K562 (cell line): ENCODE results near the gene GABPB1. TPM values are rescaled to one million over a fixed set of nuclear protein-coding genes. Genes with fewer than 3 reads are reported as not detected.

Experiments
- BCL6 ChIP-seq: fragments of 250-450 bp; sonication (Bioruptor Pico); IDR thresholded peaks from 2 replicates; pipeline ENCODE4 v1.4.0; 2020
- BRD4 ChIP-seq: fragments of 200-600 bp; sonication (generic); IDR thresholded peaks from 2 replicates; pipeline ENCODE4 v1.6.1; 2017; ENCODE audit warnings: inconsistent platforms
- CHD2 ChIP-seq: IDR thresholded peaks from 2 replicates; pipeline ENCODE4 v1.6.1; 2011; ENCODE audit warnings: low read depth, low read length
- E2F6 ChIP-seq, 2 experiments: IDR thresholded peaks; 2 replicates each; pipeline ENCODE4 v1.6.1; 2011; ENCODE audit warnings: borderline replicate concordance in 1 of 2, control low read depth in 1 of 2, low read depth in 1 of 2, low read length in 1 of 2, mild to moderate bottlenecking in 1 of 2, mixed read lengths in 1 of 2, moderate library complexity in 1 of 2; ENCODE audit not compliant: insufficient read depth in 1 of 2, insufficient read length in 1 of 2, poor library complexity in 1 of 2, severe bottlenecking in 1 of 2; ENCODE audit errors: extremely low read depth in 1 of 2
- ETV5 ChIP-seq: sonication (generic); formaldehyde crosslinking; IDR thresholded peaks from 2 replicates; pipeline ENCODE4 v1.4.0; 2020; ENCODE audit warnings: low read depth, mild to moderate bottlenecking, missing genetic modification reagents
- LCOR ChIP-seq: sonication (generic); formaldehyde crosslinking; IDR thresholded peaks from 2 replicates; pipeline ENCODE4 v1.8.0; 2022; ENCODE audit warnings: mild to moderate bottlenecking, missing genetic modification reagents
- RBBP5 ChIP-seq: fragments of 200-600 bp; sonication (generic); IDR thresholded peaks from 2 replicates; pipeline ENCODE4 v1.6.1; 2012; ENCODE audit warnings: borderline replicate concordance, mild to moderate bottlenecking, low read length, control low read depth, inconsistent platforms; ENCODE audit not compliant: insufficient read depth, poor library complexity, severe bottlenecking
- TAF7 ChIP-seq: fragments of 450-650 bp; IDR thresholded peaks from 2 replicates; pipeline ENCODE4 v1.6.1; 2016; ENCODE audit warnings: missing genetic modification characterization, missing compliant biosample characterization
- ZNF134 ChIP-seq: fragments of 250-450 bp; sonication (Bioruptor Pico); conservative IDR thresholded peaks from 2 replicates; pipeline ENCODE4 v1.4.0; 2020
- ZNF316 ChIP-seq: fragments of 450-650 bp; IDR thresholded peaks from 2 replicates; pipeline ENCODE4 v1.6.1; 2016
- ZNF785 ChIP-seq: fragments of 250-450 bp; sonication (Bioruptor Pico); IDR thresholded peaks from 2 replicates; pipeline ENCODE4 v1.4.0; 2020; ENCODE audit warnings: mild to moderate bottlenecking
- polyA plus RNA-seq, 8 experiments: library from polyadenylated mRNA; depleted of rRNA in 4 of 8; stranded (reverse) in 5 of 8; unstranded in 3 of 8; fragments of >200 nt; fragmentation: Nextera tagmentation in 2 of 8; fragmentation: Illumina TruSeq in 1 of 8; extraction: Ambion mirVana in 2 of 8; extraction: Trizol in 1 of 8; gene quantifications; 2 replicates each; pipeline versions ENCODE4 v1.2.1 to v1.2.3, GENCODE V29; 2011 to 2014; ENCODE audit warnings: inconsistent platforms in 1 of 8, missing spikeins in 1 of 8
- total RNA-seq, 7 experiments: library from RNA; depleted of rRNA in 6 of 7; stranded (reverse); fragments of >200 nt in 6 of 7; fragmentation: Illumina TruSeq in 2 of 7; extraction: Trizol in 2 of 7; gene quantifications; 2 replicates each; pipeline versions ENCODE4 v1.2.1 to v1.2.3, GENCODE V29; 2011 to 2021; ENCODE audit warnings: low replicate concordance in 1 of 7

The GABPB1 gene
- total and polyA plus RNA-seq, 9 of the 15 experiments (the other 6 are each of a cell fraction or from before 2014, with no cell fraction given) = 11.8 to 42.3 (median 33.2) TPM

DNA sequence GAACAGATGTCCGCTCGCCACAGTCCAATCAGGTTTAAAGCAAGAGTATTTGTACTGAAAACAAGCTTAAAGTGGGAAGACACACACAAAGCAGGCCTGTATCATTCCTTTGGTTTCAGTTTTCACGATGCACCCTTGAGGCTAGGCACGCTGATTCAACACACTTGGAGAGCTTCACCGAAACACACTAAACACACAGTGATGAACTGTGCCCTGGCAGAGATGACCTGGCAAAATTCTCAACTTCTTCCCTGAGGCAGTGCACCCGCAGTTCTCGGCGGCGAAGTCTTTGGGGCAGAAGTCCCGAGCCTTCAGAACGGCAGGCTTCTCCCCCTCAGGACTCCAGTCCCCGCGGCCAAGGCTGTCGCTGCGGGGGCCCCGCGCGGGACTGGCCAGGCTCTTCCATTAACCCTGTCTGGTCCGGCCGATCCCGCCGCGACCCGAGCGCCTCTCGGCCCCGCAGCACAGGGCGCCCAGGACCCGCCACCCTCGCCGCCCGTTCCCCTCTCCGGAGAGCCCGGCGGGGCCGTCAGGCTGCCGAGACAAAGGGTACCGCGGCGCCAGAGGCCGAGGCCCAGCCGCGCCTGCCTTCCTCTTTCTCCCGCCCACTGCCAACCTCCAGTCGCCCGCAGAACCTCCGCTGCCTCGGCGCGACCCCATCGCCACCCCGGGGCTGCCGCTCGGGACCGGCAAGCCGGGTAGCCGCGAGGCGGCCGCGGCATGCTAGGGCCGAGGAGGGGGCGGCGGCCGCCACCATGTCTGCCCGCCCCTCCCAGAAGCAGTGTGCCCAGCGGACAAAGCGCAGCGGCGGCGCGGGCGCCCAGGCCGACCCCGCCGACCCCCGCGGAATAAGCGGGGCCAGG is 792 bp downstream of the GABPB1 start (continued):
- peak; percentile 33; the same call in 1 of the 2 replicates for TF ChIP-seq TAF7
- TF ChIP-seq LCOR (CRISPR knock-in tag) = no peak
- no peak for TF ChIP-seq BCL6 (CRISPR knock-in tag)
- no peak for TF ChIP-seq ZNF785 (CRISPR knock-in tag)
- no peak for TF ChIP-seq ZNF134
- peak; percentile 45 for TF ChIP-seq RBBP5
- TF ChIP-seq BRD4 = no peak; the same call in 1 of the 2 replicates
- no peak for TF ChIP-seq CHD2
- no peak for TF ChIP-seq ETV5 (CRISPR knock-in tag)
- peak; percentile 56; the same call in 1 of the 2 replicates for TF ChIP-seq ZNF316
- TF ChIP-seq E2F6 (IDR thresholded peaks at IDR 0.05; ENCODE audit: borderline replicate concordance in 1 of 2, extremely low read depth in 1 of 2, insufficient read depth in 1 of 2, insufficient read length in 1 of 2, low read depth in 1 of 2, low read length in 1 of 2, poor library complexity in 1 of 2, severe bottlenecking in 1 of 2) = peak in 1 of 2 experiments; percentile 37
- TF ChIP-seq, all 486 proteins: peak for 67
